Caco-2 (cell line): Measurements from ENCODE around the gene MAPRE2. TPM values are rescaled to one million over a fixed set of nuclear protein-coding genes. Genes with fewer than 3 reads are reported as not detected.

Experiments
- BruUV-seq: library from RNA; stranded (reverse); fragments of 400-500 nt; replicated peaks from 2 replicates; lab custom pipeline; 2021; lab: Mats Ljungman, UMichigan
- CTCF ChIA-PET: fragments of 300-600 bp; sonication (Branson Sonifier 250); formaldehyde crosslinking; loops from one replicate; lab custom pipeline; 2022; ENCODE audit warnings: antibody characterized with exemption; lab: Charles Lee
- POLR2A ChIA-PET: fragments of 300-600 bp; sonication (Branson Sonifier 250); formaldehyde crosslinking; loops from one replicate; lab custom pipeline; 2022; ENCODE audit warnings: antibody characterized with exemption; lab: Charles Lee
- DNase-seq, 2 experiments: peaks; one replicate each; pipeline versions ENCODE4 v3.0.0 to v3.0.0-alpha.2; 2020 to 2022
- H3K27me3 ChIP-seq: replicated peaks from 2 replicates; pipeline ENCODE4 v1.6.0; 2011; ENCODE audit warnings: low read length; ENCODE audit not compliant: control insufficient read depth, insufficient read depth
- H3K36me3 ChIP-seq: 2 replicates; pipeline ENCODE4 v1.5.1; 2011; ENCODE audit warnings: low read length; ENCODE audit not compliant: control insufficient read depth, insufficient read depth
- H3K4me1 ChIP-seq: fragments of 250-450 bp; sonication (Bioruptor Pico); 2 replicates; pipeline ENCODE4 v1.5.1; 2020; ENCODE audit warnings: mild to moderate bottlenecking
- H3K4me3 ChIP-seq: 2 replicates; pipeline ENCODE4 v1.5.1; 2011; ENCODE audit warnings: low read depth, mild to moderate bottlenecking, control low read depth, low read length
- H3K9me3 ChIP-seq: fragments of 250-450 bp; sonication (Bioruptor Pico); 2 replicates; pipeline ENCODE4 v1.5.1; 2020; ENCODE audit warnings: mild to moderate bottlenecking, moderate library complexity
- H3K27ac Mint-ChIP-seq: one replicate; pipeline ENCODE4 v1.8.0; 2022; ENCODE audit warnings: mixed read lengths; ENCODE audit not compliant: unreplicated experiment
- H3K27me3 Mint-ChIP-seq: one replicate; pipeline ENCODE4 v1.8.0; 2022; ENCODE audit warnings: mixed read lengths; ENCODE audit not compliant: insufficient read depth, unreplicated experiment
- H3K36me3 Mint-ChIP-seq: one replicate; pipeline ENCODE4 v1.8.0; 2022; ENCODE audit warnings: mild to moderate bottlenecking, mixed read lengths; ENCODE audit not compliant: insufficient read depth, unreplicated experiment
- H3K4me1 Mint-ChIP-seq: one replicate; pipeline ENCODE4 v1.8.0; 2022; ENCODE audit warnings: low read depth, mixed read lengths; ENCODE audit not compliant: unreplicated experiment
- H3K4me3 Mint-ChIP-seq: one replicate; pipeline ENCODE4 v1.8.0; 2022; ENCODE audit warnings: mild to moderate bottlenecking, moderate library complexity, mixed read lengths; ENCODE audit not compliant: unreplicated experiment
- H3K9me3 Mint-ChIP-seq: one replicate; pipeline ENCODE4 v1.8.0; 2022; ENCODE audit warnings: mixed read lengths; ENCODE audit not compliant: unreplicated experiment
- CTCF ChIP-seq, 2 experiments: fragments of 200-600 bp in 1 of 2; IDR thresholded peaks; 1 replicate in 1 of 2; 2 replicates in 1 of 2; pipeline versions ENCODE4 v1.5.1 to v1.8.0; 2011 to 2022; ENCODE audit warnings: antibody characterized with exemption in 1 of 2, control low read depth in 1 of 2, inconsistent platforms in 1 of 2, low read depth in 1 of 2, low read length in 1 of 2, mild to moderate bottlenecking in 1 of 2, moderate library complexity in 1 of 2; ENCODE audit not compliant: insufficient read depth in 1 of 2, severe bottlenecking in 1 of 2, unreplicated experiment in 1 of 2
- intact Hi-C: fragments of 100-400 bp; cut with micrococcal nuclease; formaldehyde crosslinking; loops from one replicate; pipeline ENCODE4 v1.10.0; 2022; ENCODE audit not compliant: unreplicated experiment
- total RNA-seq: library from RNA; stranded (reverse); gene quantifications from 2 replicates; pipeline ENCODE4 v1.2.3, GENCODE V29; 2022

The MAPRE2 gene
- total RNA-seq, 1 experiment from 2014 or later: 9.3 TPM

DNA sequence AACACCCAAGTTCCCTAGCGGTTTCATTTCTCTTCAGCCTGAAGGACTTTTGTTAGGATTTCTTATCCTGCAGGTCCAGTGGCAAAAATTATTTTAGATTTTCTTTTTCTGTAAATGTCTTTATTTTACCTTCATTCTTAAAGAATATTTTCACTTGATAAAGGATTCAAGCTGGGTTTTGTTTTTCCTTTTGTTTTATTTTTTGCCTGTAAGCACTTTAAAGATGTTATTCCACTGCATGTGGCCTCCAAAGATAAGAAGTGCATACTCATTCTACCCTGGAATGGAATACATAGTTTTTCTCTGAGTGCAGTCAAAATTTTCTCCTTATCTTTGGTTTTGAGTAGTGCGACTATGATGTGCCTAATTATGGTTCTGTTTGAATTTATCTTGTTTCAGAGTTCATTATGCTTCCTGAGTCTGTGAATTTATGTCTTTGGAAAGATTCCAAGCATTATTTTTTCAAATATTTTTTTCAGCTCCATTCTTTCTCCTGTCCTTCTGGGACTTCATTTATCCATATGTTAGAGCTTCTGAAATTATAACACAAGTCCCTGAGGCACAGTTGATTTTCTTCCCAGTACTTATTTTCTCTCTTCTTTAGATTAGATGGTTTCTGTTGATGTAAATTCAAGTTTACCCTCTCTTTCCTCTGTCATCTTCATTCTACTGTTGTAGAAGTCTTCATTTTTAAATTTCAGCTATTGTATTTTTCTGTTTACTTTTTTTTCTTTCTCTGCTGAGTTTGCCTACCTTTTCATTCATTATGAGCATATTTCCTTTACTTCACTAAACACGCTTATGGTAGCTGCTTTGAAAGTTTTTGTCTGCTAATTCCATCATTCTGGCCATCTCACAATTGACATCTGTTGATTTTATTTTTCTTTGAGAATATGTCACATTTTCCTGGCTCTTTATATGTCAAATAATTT is 69.6 kb downstream of the MAPRE2 start:
- ChIA-PET CTCF (no interaction called here), POLR2A (no interaction called here)
- no peak overlapping the region for H3K4me3 ChIP-seq
- no peaks in the 10 kb centered on the region for H3K9me3 ChIP-seq
- TF ChIP-seq CTCF (IDR thresholded peaks at IDR 0.05; ENCODE audit: insufficient read depth in 1 of 2, low read depth in 1 of 2, low read length in 1 of 2, severe bottlenecking in 1 of 2, unreplicated experiment in 1 of 2): no peak
- no TSS peak for BruUV-seq
- H3K4me1 ChIP-seq: no peaks in the 10 kb centered on the region
- no peaks in the 10 kb centered on the region for H3K36me3 ChIP-seq
- DNase-seq: no peak
- Mint-ChIP-seq H3K36me3 (no peaks in the 10 kb centered on the region), H3K27me3 (no peaks in the 10 kb centered on the region), H3K27ac (no peak overlapping the region), H3K4me3 (no peak overlapping the region), H3K4me1 (no peaks in the 10 kb centered on the region), H3K9me3 (no peaks in the 10 kb centered on the region)
- H3K27me3 ChIP-seq: no peaks in the 10 kb centered on the region
- intact Hi-C loops: no loop called here

GRCh38 chr18:35112696-35113095 is 71.5 kb downstream of the MAPRE2 start:
- Histone ChIP-seq H3K4me1 (no peaks in the 10 kb centered on the region), H3K36me3 (no peaks in the 10 kb centered on the region), H3K27me3 (no peaks in the 10 kb centered on the region), H3K4me3 (no peak overlapping the region), H3K9me3 (no peaks in the 10 kb centered on the region)
- no peak for TF ChIP-seq CTCF (IDR thresholded peaks at IDR 0.05; ENCODE audit: insufficient read depth in 1 of 2, low read depth in 1 of 2, low read length in 1 of 2, severe bottlenecking in 1 of 2, unreplicated experiment in 1 of 2)
- Mint-ChIP-seq H3K9me3 (no peaks in the 10 kb centered on the region), H3K4me3 (no peak overlapping the region), H3K4me1 (no peaks in the 10 kb centered on the region), H3K27ac (no peak overlapping the region), H3K27me3 (no peaks in the 10 kb centered on the region), H3K36me3 (no peaks in the 10 kb centered on the region)
- no peak for DNase-seq
- ChIA-PET CTCF (no interaction called here), POLR2A (no interaction called here)
- intact Hi-C loops: no loop called here
- BruUV-seq: no TSS peak

- no peaks in the 10 kb centered on the region for H3K9me3 Mint-ChIP-seq
- intact Hi-C loops: no loop called here
- Histone ChIP-seq H3K36me3 (no peaks in the 10 kb centered on the region), H3K4me1 (no peaks in the 10 kb centered on the region), H3K9me3 (no peaks in the 10 kb centered on the region), H3K4me3 (no peak overlapping the region), H3K27me3 (no peaks in the 10 kb centered on the region)
- H3K36me3 Mint-ChIP-seq: no peaks in the 10 kb centered on the region
- DNase-seq: no peak
- no peaks in the 10 kb centered on the region for H3K27me3 Mint-ChIP-seq
- CTCF ChIA-PET: no interaction called here
- TF ChIP-seq CTCF (IDR thresholded peaks at IDR 0.05; ENCODE audit: insufficient read depth in 1 of 2, low read depth in 1 of 2, low read length in 1 of 2, severe bottlenecking in 1 of 2, unreplicated experiment in 1 of 2): no peak
- no peaks in the 10 kb centered on the region for H3K4me1 Mint-ChIP-seq
- no peak overlapping the region for H3K4me3 Mint-ChIP-seq
- POLR2A ChIA-PET: no interaction called here
- no peak overlapping the region for H3K27ac Mint-ChIP-seq
- no TSS peak for BruUV-seq
Measured at GRCh38 chr18:35114305-35114704, 73.1 kb downstream of the MAPRE2 start.
